GM23248 (cell line): ENCODE measurements around the gene FAT2. TPM values are rescaled to one million over a fixed set of nuclear protein-coding genes. Genes with fewer than 3 reads are reported as not detected.

Experiments used
- DNase-seq: peaks from one replicate; pipeline ENCODE4 v3.0.0-alpha.2; 2015
- H2AFZ ChIP-seq: fragments of 200-600 bp; sonication (generic); 2 replicates; pipeline ENCODE4 v1.6.1; 2016; ENCODE audit warnings: antibody characterized with exemption
- H3F3A ChIP-seq: fragments of 200-600 bp; sonication (generic); 2 replicates; pipeline ENCODE4 v1.6.1; 2016; ENCODE audit warnings: mild to moderate bottlenecking, antibody characterized with exemption, mixed run types; ENCODE audit not compliant: insufficient read depth
- H3K27ac ChIP-seq: fragments of 200-600 bp; sonication (generic); 2 replicates; pipeline ENCODE4 v1.5.1; 2016; ENCODE audit warnings: mild to moderate bottlenecking
- H3K27me3 ChIP-seq: fragments of 200-600 bp; sonication (generic); replicated peaks from 2 replicates; pipeline ENCODE4 v1.6.1; 2016; ENCODE audit warnings: mild to moderate bottlenecking; ENCODE audit not compliant: insufficient read depth
- H3K36me3 ChIP-seq: fragments of 200-600 bp; sonication (generic); 2 replicates; pipeline ENCODE4 v1.6.1; 2016; ENCODE audit warnings: low read depth, mild to moderate bottlenecking
- H3K4me1 ChIP-seq: fragments of 200-600 bp; sonication (generic); 2 replicates; pipeline ENCODE4 v1.6.1; 2016; ENCODE audit warnings: mild to moderate bottlenecking; ENCODE audit not compliant: insufficient read depth
- H3K4me2 ChIP-seq: fragments of 200-600 bp; sonication (generic); one replicate; pipeline ENCODE4 v1.6.1; 2016; ENCODE audit warnings: mild to moderate bottlenecking; ENCODE audit not compliant: unreplicated experiment
- H3K4me3 ChIP-seq: fragments of 200-600 bp; sonication (generic); 2 replicates; pipeline ENCODE4 v1.5.1; 2016; ENCODE audit warnings: mild to moderate bottlenecking
- H3K79me2 ChIP-seq: fragments of 200-600 bp; sonication (generic); 2 replicates; pipeline ENCODE4 v1.6.1; 2016; ENCODE audit warnings: mild to moderate bottlenecking; ENCODE audit not compliant: insufficient read depth
- H3K9ac ChIP-seq: fragments of 200-600 bp; sonication (generic); 2 replicates; pipeline ENCODE4 v1.6.1; 2016; ENCODE audit warnings: mild to moderate bottlenecking
- H3K9me2 ChIP-seq: fragments of 200-600 bp; sonication (generic); 2 replicates; pipeline ENCODE4 v1.6.1; 2016; ENCODE audit warnings: mixed run types, mild to moderate bottlenecking, moderate library complexity; ENCODE audit not compliant: insufficient read depth
- H3K9me3 ChIP-seq: fragments of 200-600 bp; sonication (generic); one replicate; pipeline ENCODE4 v1.6.1; 2017; ENCODE audit warnings: low read depth
- H4K20me1 ChIP-seq: fragments of 200-600 bp; sonication (generic); 2 replicates; pipeline ENCODE4 v1.6.0; 2016; ENCODE audit not compliant: insufficient read depth
- EZH2 ChIP-seq: fragments of 200-600 bp; sonication (generic); IDR thresholded peaks from 2 replicates; pipeline ENCODE4 v1.6.1; 2018; ENCODE audit warnings: antibody characterized with exemption, mild to moderate bottlenecking; ENCODE audit not compliant: insufficient read depth, poor library complexity, severe bottlenecking
- EZH2phosphoT487 ChIP-seq: fragments of 200-600 bp; sonication (generic); IDR thresholded peaks from 2 replicates; pipeline ENCODE4 v1.6.1; 2018; ENCODE audit warnings: antibody characterized with exemption, moderate library complexity, mild to moderate bottlenecking, low read depth; ENCODE audit not compliant: insufficient read depth
- WGBS, 2 experiments: methylation state at CpG; one replicate each; pipeline ENCODE4 v1.1.6; 2015 to 2017; ENCODE audit warnings: low lambda C conversion rate in 2 of 2, low coverage in 1 of 2; ENCODE audit errors: missing lambda C conversion rate in 2 of 2; 5-methylcytosine and 5-hydroxymethylcytosine counted together
- in situ Hi-C: fragments of 300-500 bp; cut with MboI; formaldehyde crosslinking; loops from 2 replicates; pipeline ENCODE4 v1.15.0; 2020
- polyA plus RNA-seq: library from polyadenylated mRNA; unstranded; fragments of >200 nt; fragmentation: Nextera tagmentation; extraction: Ambion mirVana; gene quantifications from 2 replicates; pipeline ENCODE4 v1.2.1, GENCODE V29; 2016
- total RNA-seq: library from RNA; depleted of rRNA; stranded (reverse); fragments of >200 nt; shearing (Covaris generic); gene quantifications from 2 replicates; pipeline ENCODE4 v1.2.3, GENCODE V29; 2014

The FAT2 gene
- total and polyA plus RNA-seq, 2 experiments from 2014 or later = not detected

DNA sequence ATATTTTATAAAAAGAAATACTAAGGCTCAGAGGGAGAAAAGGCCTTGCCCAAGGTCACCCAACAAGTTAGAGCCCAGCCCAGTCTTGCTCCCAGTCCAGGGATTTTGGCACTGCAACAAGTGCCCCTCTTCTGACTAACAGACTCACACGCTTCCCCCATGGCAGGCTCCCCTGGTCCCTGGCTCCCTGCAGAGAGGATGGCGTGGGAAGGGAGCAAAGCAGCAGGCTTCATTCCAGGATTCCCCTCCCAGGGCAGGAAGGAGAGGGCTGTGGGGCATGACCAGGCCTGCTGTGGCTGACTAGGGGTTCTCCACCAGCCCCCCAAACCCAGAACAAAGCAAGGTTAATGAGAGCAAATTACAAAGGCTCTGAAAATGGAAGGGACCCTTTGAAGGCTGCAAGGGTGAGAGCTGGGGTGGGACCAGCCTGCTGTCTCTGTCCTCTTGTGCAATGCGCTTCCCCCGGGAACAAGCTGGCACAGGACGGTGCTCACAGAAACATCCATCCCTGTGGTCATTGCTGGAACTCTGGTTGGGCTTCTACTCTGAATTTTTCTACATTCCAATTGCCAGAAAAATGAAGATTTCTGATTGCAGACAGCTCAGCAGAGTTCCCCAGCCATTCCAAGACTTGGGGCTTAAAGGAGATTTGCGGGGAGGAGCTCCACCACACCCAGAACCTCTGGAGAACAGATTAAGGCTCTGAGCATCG is 37.1 kb upstream of the FAT2 start:
- peak; percentile 72 for DNase-seq
- H3K27me3 ChIP-seq = 0 out of 2 replicates have a peak, but pooled peaks cover 5% of the 10 kb centered on the region
- H3K4me1 ChIP-seq = peaks cover 16% of the 10 kb centered on the region; the same call in 1 of the 2 replicates
- no peak overlapping the region for H3K4me2 ChIP-seq
- no peak overlapping the region for H3K9ac ChIP-seq
- H4K20me1 ChIP-seq = no peaks in the 10 kb centered on the region
- H3F3A ChIP-seq = no peaks in the 10 kb centered on the region; the same call in 1 of the 2 replicates
- TF ChIP-seq EZH2 (no peak), EZH2phosphoT487 (no peak)
- peak overlapping the region; percentile 69 for H3K27ac ChIP-seq
- in situ Hi-C loops = loop anchor here (25.0 kb wide), 1 partner anchor 859 kb away; no protein-coding TSS in a partner anchor
- H3K4me3 ChIP-seq = no peak overlapping the region
- WGBS, 2 experiments = 11 to 12% methylated on average over 7 of the region's 7 CpGs
- no peaks in the 10 kb centered on the region for H3K9me2 ChIP-seq
- H3K79me2 ChIP-seq = no peaks in the 10 kb centered on the region
- H3K36me3 ChIP-seq = no peaks in the 10 kb centered on the region
- peak overlapping the region; percentile 54 for H2AFZ ChIP-seq
- H3K9me3 ChIP-seq = no peaks in the 10 kb centered on the region

DNA sequence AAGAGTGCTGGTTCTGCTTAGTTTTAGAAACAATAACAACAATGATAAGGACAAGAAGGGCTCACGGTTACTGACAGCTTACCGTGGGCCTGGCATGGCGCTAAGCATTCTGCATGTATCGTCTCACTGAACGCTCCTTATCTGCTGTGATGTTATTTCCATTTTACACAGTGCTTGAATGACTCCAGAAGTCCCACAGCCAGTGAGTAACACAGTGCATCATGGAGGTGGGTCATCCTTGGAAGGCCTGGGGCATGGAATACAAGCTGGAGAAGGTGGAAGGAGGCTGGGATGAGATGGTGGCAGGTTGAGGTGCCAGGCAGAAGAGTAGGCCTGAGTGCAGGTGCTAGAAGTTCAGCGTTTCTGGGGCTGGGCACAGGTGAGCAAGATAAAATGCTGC is 36.5 kb upstream of the FAT2 start:
- in situ Hi-C loops = loop anchor here (25.0 kb wide), 1 partner anchor 860 kb away; no protein-coding TSS in a partner anchor
- Histone ChIP-seq H4K20me1 (no peaks in the 10 kb centered on the region), H2AFZ (no peak overlapping the region), H3K27ac (peak overlapping the region; percentile 69), H3K4me3 (no peak overlapping the region), H3K36me3 (no peaks in the 10 kb centered on the region), H3K9me3 (no peaks in the 10 kb centered on the region), H3K4me2 (no peak overlapping the region), H3K27me3 (0 out of 2 replicates have a peak, but pooled peaks cover 5% of the 10 kb centered on the region), H3K4me1 (peaks cover 16% of the 10 kb centered on the region; the same call in 1 of the 2 replicates), H3K79me2 (no peaks in the 10 kb centered on the region), H3K9ac (no peak overlapping the region), H3K9me2 (no peaks in the 10 kb centered on the region), H3F3A (no peaks in the 10 kb centered on the region; the same call in 1 of the 2 replicates)
- 83 to 85% methylated on average over 6 of the region's 6 CpGs for WGBS, 2 experiments
- DNase-seq = peak; percentile 61
- no peak for TF ChIP-seq EZH2phosphoT487

DNA sequence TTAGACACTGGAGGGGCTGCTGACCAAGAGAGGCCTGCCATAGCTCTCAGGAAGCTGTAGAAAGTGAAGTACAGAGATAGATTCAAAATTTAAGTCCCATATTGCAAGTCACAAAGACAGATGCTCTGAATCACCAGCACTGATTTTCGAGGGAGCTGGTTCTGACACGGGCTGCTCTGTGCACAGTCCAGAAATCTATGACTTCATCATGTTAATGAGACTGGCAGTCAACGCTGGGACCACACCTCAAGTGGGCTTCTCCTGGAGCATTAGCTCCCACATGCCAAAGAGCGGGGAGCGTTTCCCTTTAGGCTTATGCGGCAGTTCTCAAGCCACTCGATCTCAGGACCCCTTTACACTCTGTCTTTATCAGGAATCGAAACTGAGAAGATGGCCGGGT is 34.2 kb upstream of the FAT2 start:
- DNase-seq = peak; percentile 19
- H3K27ac ChIP-seq = no peak overlapping the region
- no peaks in the 10 kb centered on the region for H3K36me3 ChIP-seq
- no peak for TF ChIP-seq EZH2
- TF ChIP-seq EZH2phosphoT487 = no peak
- in situ Hi-C loops = loop anchor here (25.0 kb wide), 1 partner anchor 862 kb away; no protein-coding TSS in a partner anchor
- no peaks in the 10 kb centered on the region for H3K9me2 ChIP-seq
- H3K9ac ChIP-seq = no peak overlapping the region
- H3K4me3 ChIP-seq = no peak overlapping the region
- H3K4me2 ChIP-seq = no peak overlapping the region
- H2AFZ ChIP-seq = no peak overlapping the region
- WGBS, 2 experiments = 60 to 61% methylated on average over 9 of the region's 9 CpGs
- H4K20me1 ChIP-seq = no peaks in the 10 kb centered on the region
- H3K4me1 ChIP-seq = peaks cover 16% of the 10 kb centered on the region; the same call in 1 of the 2 replicates
- no peaks in the 10 kb centered on the region for H3K9me3 ChIP-seq
- H3K79me2 ChIP-seq = no peaks in the 10 kb centered on the region
- H3F3A ChIP-seq = no peaks in the 10 kb centered on the region; the same call in 1 of the 2 replicates
- 0 out of 2 replicates have a peak, but pooled peaks cover 5% of the 10 kb centered on the region for H3K27me3 ChIP-seq

DNA sequence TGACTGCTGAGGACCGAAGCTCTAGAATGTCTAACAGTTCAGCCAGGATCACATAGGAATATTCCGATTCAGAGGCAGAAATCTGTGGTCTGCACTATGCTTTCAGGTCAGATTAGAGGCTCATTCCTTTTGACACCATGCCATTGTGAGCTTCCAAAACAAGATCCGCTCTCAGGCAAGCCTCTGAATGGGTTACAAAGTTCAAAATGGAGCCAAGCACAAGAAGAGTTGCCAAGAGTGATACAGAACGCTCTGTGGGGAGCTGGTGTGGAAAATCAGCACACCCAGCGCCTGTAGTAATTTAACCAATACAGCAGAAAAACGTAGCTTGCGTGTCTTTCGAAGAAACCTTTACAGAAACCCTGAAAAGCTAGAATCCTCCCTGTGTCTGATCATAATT is 33.3 kb upstream of the FAT2 start:
- Histone ChIP-seq H3K4me2 (no peak overlapping the region), H3K36me3 (no peaks in the 10 kb centered on the region), H3K27ac (no peak overlapping the region), H3K79me2 (no peaks in the 10 kb centered on the region), H3K27me3 (0 out of 2 replicates have a peak, but pooled peaks cover 5% of the 10 kb centered on the region), H3K9me2 (no peaks in the 10 kb centered on the region), H3K4me3 (no peak overlapping the region), H2AFZ (peak overlapping the region; percentile 32; the same call in 1 of the 2 replicates), H3F3A (no peaks in the 10 kb centered on the region; the same call in 1 of the 2 replicates), H3K4me1 (peaks cover 16% of the 10 kb centered on the region; the same call in 1 of the 2 replicates), H4K20me1 (no peaks in the 10 kb centered on the region), H3K9me3 (no peaks in the 10 kb centered on the region), H3K9ac (no peak overlapping the region)
- no peak for TF ChIP-seq EZH2
- TF ChIP-seq EZH2phosphoT487 = no peak
- 24 to 28% methylated on average over 8 of the region's 8 CpGs for WGBS, 2 experiments
- in situ Hi-C loops = no loop called here
- DNase-seq = peak; percentile 16
